H9 (cell line): ENCODE measurements around the gene FAM89B. TPM values are rescaled to one million over a fixed set of nuclear protein-coding genes. Genes with fewer than 3 reads are reported as not detected.

Experiments used
- DNase-seq: peaks from one replicate; pipeline ENCODE4 v3.0.0-alpha.2; 2017
- H2AFZ ChIP-seq: one replicate; pipeline ENCODE4 v1.6.1; 2013; ENCODE audit warnings: mild to moderate bottlenecking, low read length, control low read depth, moderate library complexity
- H2AK5ac ChIP-seq: 2 replicates; pipeline ENCODE4 v1.6.1; 2013; ENCODE audit warnings: low read length, control low read depth, mixed read lengths; ENCODE audit not compliant: insufficient read length
- H2BK120ac ChIP-seq: one replicate; pipeline ENCODE4 v1.6.1; 2013; ENCODE audit warnings: low read depth, mild to moderate bottlenecking, low read length, control low read depth, inconsistent platforms; ENCODE audit not compliant: poor library complexity, severe bottlenecking
- H2BK12ac ChIP-seq: 2 replicates; pipeline ENCODE4 v1.6.1; 2013; ENCODE audit warnings: low read length, control low read depth, mixed read lengths, low read depth; ENCODE audit not compliant: insufficient read length
- H2BK15ac ChIP-seq: 2 replicates; pipeline ENCODE4 v1.6.1; 2013; ENCODE audit warnings: low read depth, low read length, control low read depth
- H2BK20ac ChIP-seq: one replicate; pipeline ENCODE4 v1.6.1; 2013; ENCODE audit warnings: low read depth, mild to moderate bottlenecking, low read length, control low read depth, inconsistent platforms; ENCODE audit not compliant: poor library complexity, severe bottlenecking
- H2BK5ac ChIP-seq: 2 replicates; pipeline ENCODE4 v1.6.1; 2013; ENCODE audit warnings: low read length, control low read depth, mixed read lengths; ENCODE audit not compliant: insufficient read length
- H3K14ac ChIP-seq: 2 replicates; pipeline ENCODE4 v1.6.1; 2013; ENCODE audit warnings: low read length, control low read depth; ENCODE audit not compliant: insufficient read depth
- H3K18ac ChIP-seq: 2 replicates; pipeline ENCODE4 v1.6.1; 2013; ENCODE audit warnings: low read depth, mild to moderate bottlenecking, mixed read lengths, low read length, control low read depth; ENCODE audit not compliant: insufficient read length
- H3K23ac ChIP-seq: 2 replicates; pipeline ENCODE4 v1.6.1; 2013; ENCODE audit warnings: low read length, control low read depth, mixed read lengths, low read depth; ENCODE audit not compliant: insufficient read length
- H3K23me2 ChIP-seq: 2 replicates; pipeline ENCODE4 v1.6.1; 2013; ENCODE audit warnings: low read depth, mild to moderate bottlenecking, mixed read lengths, low read length, control low read depth; ENCODE audit not compliant: insufficient read length, poor library complexity, severe bottlenecking
- H3K27ac ChIP-seq: 2 replicates; pipeline ENCODE4 v1.5.1; 2013; ENCODE audit warnings: low read length, control low read depth, mixed read lengths, low read depth; ENCODE audit not compliant: insufficient read length
- H3K27me3 ChIP-seq: 2 replicates; pipeline ENCODE4 v1.6.1; 2013; ENCODE audit warnings: low read length, control low read depth, inconsistent platforms; ENCODE audit not compliant: insufficient read depth
- H3K4ac ChIP-seq: 2 replicates; pipeline ENCODE4 v1.6.1; 2013; ENCODE audit warnings: low read depth, mild to moderate bottlenecking, control low read depth, inconsistent platforms, low read length, moderate library complexity
- H3K4me1 ChIP-seq: 2 replicates; pipeline ENCODE4 v1.6.1; 2013; ENCODE audit warnings: low read length, control low read depth, inconsistent platforms; ENCODE audit not compliant: insufficient read depth
- H3K4me2 ChIP-seq: 2 replicates; pipeline ENCODE4 v1.6.1; 2013; ENCODE audit warnings: low read length, control low read depth, mixed read lengths; ENCODE audit not compliant: insufficient read length, insufficient read depth
- H3K56ac ChIP-seq: 2 replicates; pipeline ENCODE4 v1.6.1; 2013; ENCODE audit warnings: low read depth, mild to moderate bottlenecking, mixed read lengths, low read length, control low read depth; ENCODE audit not compliant: insufficient read length
- H3K79me1 ChIP-seq: 2 replicates; pipeline ENCODE4 v1.6.1; 2013; ENCODE audit warnings: low read depth, mild to moderate bottlenecking, moderate library complexity, low read length, control low read depth, inconsistent platforms; ENCODE audit not compliant: insufficient read depth, poor library complexity, severe bottlenecking
- H3K79me2 ChIP-seq: 2 replicates; pipeline ENCODE4 v1.6.1; 2013; ENCODE audit warnings: low read length, control low read depth, inconsistent platforms; ENCODE audit not compliant: insufficient read depth
- H3K9ac ChIP-seq: 2 replicates; pipeline ENCODE4 v1.6.1; 2013; ENCODE audit warnings: low read length, control low read depth, mixed read lengths; ENCODE audit not compliant: insufficient read length; ENCODE audit errors: extremely low read depth
- H3K9me3 ChIP-seq: one replicate; pipeline ENCODE4 v1.6.1; 2013; ENCODE audit warnings: low read depth, low read length, inconsistent platforms; ENCODE audit not compliant: control insufficient read depth
- H3T11ph ChIP-seq: one replicate; pipeline ENCODE4 v1.6.1; 2013; ENCODE audit warnings: mild to moderate bottlenecking, low read length, control low read depth, inconsistent platforms
- H4K20me1 ChIP-seq: one replicate; pipeline ENCODE4 v1.6.1; 2013; ENCODE audit not compliant: control insufficient read depth, insufficient read length, insufficient read depth
- H4K5ac ChIP-seq: 2 replicates; pipeline ENCODE4 v1.6.1; 2013; ENCODE audit warnings: low read depth, mild to moderate bottlenecking, mixed read lengths, low read length, control low read depth; ENCODE audit not compliant: insufficient read length
- H4K8ac ChIP-seq: replicated peaks from 2 replicates; pipeline ENCODE4 v1.6.1; 2013; ENCODE audit warnings: low read length, control low read depth, mixed read lengths, low read depth; ENCODE audit not compliant: insufficient read length
- H4K91ac ChIP-seq: 2 replicates; pipeline ENCODE4 v1.6.1; 2013; ENCODE audit warnings: low read depth, mild to moderate bottlenecking, moderate library complexity, mixed read lengths, low read length, control low read depth; ENCODE audit not compliant: insufficient read length
- H3K27ac Mint-ChIP-seq, 3 experiments: 2 replicates in 2 of 3; 3 replicates in 1 of 3; pipeline ENCODE4 v1.8.0; 2020 to 2021; ENCODE audit warnings: mixed read lengths in 3 of 3, mild to moderate bottlenecking in 1 of 3, moderate library complexity in 1 of 3
- H3K27me3 Mint-ChIP-seq: 2 replicates; pipeline ENCODE4 v1.8.0; 2021; ENCODE audit warnings: low read depth, mild to moderate bottlenecking, moderate library complexity, mixed read lengths
- H3K36me3 Mint-ChIP-seq, 3 experiments: 2 replicates in 2 of 3; 3 replicates in 1 of 3; pipeline ENCODE4 v1.8.0; 2020 to 2021; ENCODE audit warnings: low read depth in 3 of 3, mixed read lengths in 3 of 3; ENCODE audit not compliant: insufficient read depth in 1 of 3
- H3K4me1 Mint-ChIP-seq, 2 experiments: 2 replicates each; pipeline ENCODE4 v1.8.0; 2020; ENCODE audit warnings: mixed read lengths in 2 of 2
- H3K4me3 Mint-ChIP-seq, 2 experiments: 2 replicates in 1 of 2; 3 replicates in 1 of 2; pipeline ENCODE4 v1.8.0; 2020 to 2021; ENCODE audit warnings: mild to moderate bottlenecking in 2 of 2, mixed read lengths in 2 of 2, moderate library complexity in 1 of 2
- H3K9me3 Mint-ChIP-seq, 2 experiments: 2 replicates in 1 of 2; 3 replicates in 1 of 2; pipeline ENCODE4 v1.8.0; 2020; ENCODE audit warnings: mild to moderate bottlenecking in 2 of 2, mixed read lengths in 2 of 2, moderate library complexity in 1 of 2
- WGBS: extraction: QIAGEN DNeasy Blood & Tissue Kit; methylation state at CpG from one replicate; pipeline ENCODE4 v1.1.7; 2013; ENCODE audit warnings: missing lambda C conversion rate, low lambda C conversion rate, mixed read lengths; ENCODE audit not compliant: insufficient read length; ENCODE audit errors: extremely low coverage; 5-methylcytosine and 5-hydroxymethylcytosine counted together
- total RNA-seq: library from RNA; stranded (reverse); gene quantifications from 2 replicates; pipeline ENCODE4 v1.2.1, GENCODE V29; 2021
- TF ChIP-seq, protein P1 (sequence below): fragments of 200-600 bp; sonication (generic); conservative IDR thresholded peaks from 3 replicates; pipeline ENCODE4 v1.8.0; 2021; ENCODE audit warnings: antibody characterized with exemption, mild to moderate bottlenecking

Gene FAM89B
- total RNA-seq, 1 experiment from 2014 or later: 21.7 TPM

DNA sequence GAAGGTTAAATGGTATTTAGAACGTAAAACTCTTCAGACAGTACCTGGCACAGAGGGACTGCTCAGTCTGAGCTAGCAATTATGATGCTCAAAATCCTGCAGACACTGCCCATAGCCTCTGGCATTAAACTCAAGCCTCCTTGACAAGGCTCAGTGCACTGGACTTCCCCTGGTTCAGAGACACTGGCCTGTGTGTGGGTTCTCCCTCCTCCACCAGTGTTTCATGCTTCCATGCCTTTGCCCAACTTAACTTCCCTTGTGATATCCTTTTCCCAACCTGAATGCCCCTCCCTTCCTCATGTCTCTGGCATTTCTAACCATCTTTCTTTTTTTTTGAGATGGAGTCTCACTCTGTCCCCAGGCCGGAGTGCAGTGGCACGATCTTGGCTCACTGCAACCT is 23.2 kb upstream of the FAM89B start:
- no peak overlapping the region for H4K91ac ChIP-seq
- H3K4me3 Mint-ChIP-seq: no peak overlapping the region
- H3K4me1 Mint-ChIP-seq: peaks cover 28 to 46% of the 10 kb centered on the region in 2 experiments
- peaks cover 4% of the 10 kb centered on the region; the same call in 1 of the 2 replicates for H3K27me3 ChIP-seq
- H3K23me2 ChIP-seq: peaks cover 2% of the 10 kb centered on the region
- no peak overlapping the region for H2BK12ac ChIP-seq
- no peak overlapping the region for H3K4me2 ChIP-seq
- no peak overlapping the region for H3K56ac ChIP-seq
- no peak overlapping the region for H2AFZ ChIP-seq
- H4K5ac ChIP-seq: no peak overlapping the region
- no peak overlapping the region for H3K4ac ChIP-seq
- no peaks in the 10 kb centered on the region for H3K9me3 ChIP-seq
- no peak overlapping the region for H3K14ac ChIP-seq
- no peak overlapping the region for H3K27ac Mint-ChIP-seq
- TF ChIP-seq, protein P1, sequence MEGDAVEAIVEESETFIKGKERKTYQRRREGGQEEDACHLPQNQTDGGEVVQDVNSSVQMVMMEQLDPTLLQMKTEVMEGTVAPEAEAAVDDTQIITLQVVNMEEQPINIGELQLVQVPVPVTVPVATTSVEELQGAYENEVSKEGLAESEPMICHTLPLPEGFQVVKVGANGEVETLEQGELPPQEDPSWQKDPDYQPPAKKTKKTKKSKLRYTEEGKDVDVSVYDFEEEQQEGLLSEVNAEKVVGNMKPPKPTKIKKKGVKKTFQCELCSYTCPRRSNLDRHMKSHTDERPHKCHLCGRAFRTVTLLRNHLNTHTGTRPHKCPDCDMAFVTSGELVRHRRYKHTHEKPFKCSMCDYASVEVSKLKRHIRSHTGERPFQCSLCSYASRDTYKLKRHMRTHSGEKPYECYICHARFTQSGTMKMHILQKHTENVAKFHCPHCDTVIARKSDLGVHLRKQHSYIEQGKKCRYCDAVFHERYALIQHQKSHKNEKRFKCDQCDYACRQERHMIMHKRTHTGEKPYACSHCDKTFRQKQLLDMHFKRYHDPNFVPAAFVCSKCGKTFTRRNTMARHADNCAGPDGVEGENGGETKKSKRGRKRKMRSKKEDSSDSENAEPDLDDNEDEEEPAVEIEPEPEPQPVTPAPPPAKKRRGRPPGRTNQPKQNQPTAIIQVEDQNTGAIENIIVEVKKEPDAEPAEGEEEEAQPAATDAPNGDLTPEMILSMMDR: no peak
- no peaks in the 10 kb centered on the region for H3K36me3 Mint-ChIP-seq
- no peak overlapping the region for H2BK20ac ChIP-seq
- H2BK15ac ChIP-seq: no peak overlapping the region
- H3K18ac ChIP-seq: no peak overlapping the region
- DNase-seq: no peak
- H3K9me3 Mint-ChIP-seq: peaks cover 0 to 2% of the 10 kb centered on the region in 2 experiments; a peak in 2 of 5 replicates
- H3T11ph ChIP-seq: no peak overlapping the region
- H3K79me2 ChIP-seq: no peaks in the 10 kb centered on the region
- H2BK120ac ChIP-seq: no peak overlapping the region
- no peak overlapping the region for H3K23ac ChIP-seq
- no CpG with 5 or more reads among the region's 3 CpGs for WGBS
- H3K9ac ChIP-seq: no peak overlapping the region
- H3K4me1 ChIP-seq: peaks cover 2% of the 10 kb centered on the region; the same call in 1 of the 2 replicates
- H2AK5ac ChIP-seq: no peak overlapping the region
- H3K27me3 Mint-ChIP-seq: peaks cover 80% of the 10 kb centered on the region
- no peak overlapping the region for H2BK5ac ChIP-seq
- H4K8ac ChIP-seq: no peak overlapping the region
- no peaks in the 10 kb centered on the region for H3K79me1 ChIP-seq
- no peaks in the 10 kb centered on the region for H4K20me1 ChIP-seq
- no peak overlapping the region for H3K27ac ChIP-seq
